T-helper 2 cell treated with Interferon-gamma antibody and Interleukin-4, amounts not matched to agents 5 μg/mL and 100 μg/mL, for 36 hours (primary cell): ENCODE results near the gene PARP14.
"Not testable (repeated sequence)": the region's sequence is repeated elsewhere in the genome, so short reads cannot be mapped to it uniquely, and the experiment has no call there.

Experiments used
- DNase-seq: peaks from one replicate; pipeline ENCODE4 v3.0.0; 2021; ENCODE audit warnings: low spot score
- H3K27ac Mint-ChIP-seq: one replicate; pipeline ENCODE4 v1.8.0; 2021; ENCODE audit warnings: mild to moderate bottlenecking, mixed read lengths
- H3K27me3 Mint-ChIP-seq: one replicate; pipeline ENCODE4 v1.8.0; 2021; ENCODE audit warnings: low read depth, mixed read lengths
- H3K36me3 Mint-ChIP-seq: one replicate; pipeline ENCODE4 v1.8.0; 2021; ENCODE audit warnings: low read depth, mixed read lengths
- H3K4me1 Mint-ChIP-seq: one replicate; pipeline ENCODE4 v1.8.0; 2021; ENCODE audit warnings: low read depth, mixed read lengths
- H3K4me3 Mint-ChIP-seq: one replicate; pipeline ENCODE4 v1.8.0; 2022; ENCODE audit warnings: mild to moderate bottlenecking, moderate library complexity, mixed read lengths
- H3K9me3 Mint-ChIP-seq: one replicate; pipeline ENCODE4 v1.8.0; 2021; ENCODE audit warnings: mixed read lengths

PARP14 gene

GRCh38 chr3:122680475-122681283, at the start of gene PARP14:
PARP14 (plus strand) TSS chr3:122680839; CDS start chr3:122680884, 45 bp downstream.
- peaks cover 49% of the 10 kb centered on the region for H3K4me1 Mint-ChIP-seq
- peak within 1 kb of the TSS; percentile 92 for H3K4me3 Mint-ChIP-seq
- H3K36me3 Mint-ChIP-seq, result peaks cover 26% of the 10 kb centered on the region
- no peaks in the 10 kb centered on the region for H3K27me3 Mint-ChIP-seq
- peak within 1 kb of the TSS; percentile 92 for H3K27ac Mint-ChIP-seq
- DNase-seq, result peak; percentile 72
- no peaks in the 10 kb centered on the region for H3K9me3 Mint-ChIP-seq

- H3K4me3 Mint-ChIP-seq, result no peak overlapping the region
These were observed 44.9 kb upstream of the PARP14 start for GRCh38 chr3:122635789-122636188.

GRCh38 chr3:122636697-122637096, 43.9 kb upstream of the PARP14 start:
- H3K27ac Mint-ChIP-seq, result no peak overlapping the region

More at GRCh38 chr3:122635789-122636188, 44.9 kb upstream of the PARP14 start:
- H3K4me1 Mint-ChIP-seq, result no peaks in the 10 kb centered on the region
- no peak for DNase-seq
- no peak overlapping the region for H3K27ac Mint-ChIP-seq
- no peaks in the 10 kb centered on the region for H3K27me3 Mint-ChIP-seq
- H3K9me3 Mint-ChIP-seq, result no peaks in the 10 kb centered on the region
- peaks cover 35% of the 10 kb centered on the region for H3K36me3 Mint-ChIP-seq

GRCh38 chr3:122640437-122640999, 40.1 kb upstream of the PARP14 start:
- Mint-ChIP-seq H3K27ac (no peak overlapping the region), H3K4me3 (no peak overlapping the region), H3K9me3 (no peaks in the 10 kb centered on the region), H3K4me1 (peaks cover 26% of the 10 kb centered on the region), H3K36me3 (peaks cover 23% of the 10 kb centered on the region), H3K27me3 (no peaks in the 10 kb centered on the region)
- no peak for DNase-seq

More at GRCh38 chr3:122636697-122637096, 43.9 kb upstream of the PARP14 start:
- Mint-ChIP-seq H3K36me3 (peaks cover 39% of the 10 kb centered on the region), H3K27me3 (no peaks in the 10 kb centered on the region), H3K4me3 (no peak overlapping the region), H3K9me3 (no peaks in the 10 kb centered on the region), H3K4me1 (peaks cover 2% of the 10 kb centered on the region)
- no peak for DNase-seq

GRCh38 chr3:122642935-122643334, 37.7 kb upstream of the PARP14 start:
- Mint-ChIP-seq H3K27me3 (peaks cover 15% of the 10 kb centered on the region), H3K36me3 (peaks cover 10% of the 10 kb centered on the region), H3K9me3 (no peaks in the 10 kb centered on the region), H3K4me1 (peaks cover 38% of the 10 kb centered on the region), H3K4me3 (peak overlapping the region; percentile 49), H3K27ac (peak overlapping the region; percentile 70)
- no peak for DNase-seq

- Mint-ChIP-seq H3K36me3 (no peaks in the 10 kb centered on the region), H3K27me3 (peaks cover 26% of the 10 kb centered on the region), H3K4me3 (no peak overlapping the region), H3K4me1 (peaks cover 36% of the 10 kb centered on the region), H3K27ac (no peak overlapping the region), H3K9me3 (no peaks in the 10 kb centered on the region)
- no peak for DNase-seq
These were observed 34.3 kb upstream of the PARP14 start for GRCh38 chr3:122646146-122646988.

- not testable (repeated sequence) for DNase-seq, H3K9me3 Mint-ChIP-seq, H3K27ac Mint-ChIP-seq, H3K4me3 Mint-ChIP-seq, H3K36me3 Mint-ChIP-seq, H3K4me1 Mint-ChIP-seq
- peaks cover 46% of the 10 kb centered on the region for H3K27me3 Mint-ChIP-seq
These were observed 29.3 kb upstream of the PARP14 start for GRCh38 chr3:122651233-122651907.

- H3K27me3 Mint-ChIP-seq, result peaks cover 41% of the 10 kb centered on the region
- H3K4me3 Mint-ChIP-seq, DNase-seq, H3K36me3 Mint-ChIP-seq, H3K27ac Mint-ChIP-seq, H3K4me1 Mint-ChIP-seq, H3K9me3 Mint-ChIP-seq: not testable (repeated sequence)
These were observed 28.7 kb upstream of the PARP14 start for GRCh38 chr3:122651962-122652361.

- not testable (repeated sequence) for H3K36me3 Mint-ChIP-seq, H3K9me3 Mint-ChIP-seq, H3K4me3 Mint-ChIP-seq, DNase-seq, H3K27ac Mint-ChIP-seq, H3K4me1 Mint-ChIP-seq
- H3K27me3 Mint-ChIP-seq, result peaks cover 28% of the 10 kb centered on the region
These were observed 22.3 kb upstream of the PARP14 start for GRCh38 chr3:122658336-122658735.

GRCh38 chr3:122660297-122660974, 20.2 kb upstream of the PARP14 start:
- Mint-ChIP-seq H3K9me3 (no peaks in the 10 kb centered on the region), H3K4me1 (no peaks in the 10 kb centered on the region), H3K27me3 (peaks cover 23% of the 10 kb centered on the region), H3K4me3 (no peak overlapping the region), H3K27ac (no peak overlapping the region), H3K36me3 (no peaks in the 10 kb centered on the region)
- DNase-seq, result no peak

GRCh38 chr3:122661633-122662032, 19.0 kb upstream of the PARP14 start:
- DNase-seq, result no peak
- H3K9me3 Mint-ChIP-seq, result no peaks in the 10 kb centered on the region
- H3K4me1 Mint-ChIP-seq, result no peaks in the 10 kb centered on the region
- H3K27ac Mint-ChIP-seq, result no peak overlapping the region
- no peak overlapping the region for H3K4me3 Mint-ChIP-seq
- H3K36me3 Mint-ChIP-seq, result no peaks in the 10 kb centered on the region
- peaks cover 19% of the 10 kb centered on the region for H3K27me3 Mint-ChIP-seq

- Mint-ChIP-seq H3K27ac (no peak overlapping the region), H3K4me3 (no peak overlapping the region), H3K36me3 (no peaks in the 10 kb centered on the region), H3K9me3 (no peaks in the 10 kb centered on the region), H3K27me3 (peaks cover 19% of the 10 kb centered on the region), H3K4me1 (no peaks in the 10 kb centered on the region)
- no peak for DNase-seq
These were observed 18.1 kb upstream of the PARP14 start for GRCh38 chr3:122662505-122662904.

- Mint-ChIP-seq H3K36me3 (no peaks in the 10 kb centered on the region), H3K9me3 (no peaks in the 10 kb centered on the region), H3K4me3 (no peak overlapping the region), H3K4me1 (peaks cover 7% of the 10 kb centered on the region), H3K27me3 (peaks cover 9% of the 10 kb centered on the region), H3K27ac (no peak overlapping the region)
- no peak for DNase-seq
These were observed 15.3 kb upstream of the PARP14 start for GRCh38 chr3:122665226-122665786.
